GM18873 (cell line): ENCODE measurements around the gene TMEM72.
"Not testable (repeated sequence)": the region's sequence is repeated elsewhere in the genome, so short reads cannot be mapped to it uniquely, and the experiment has no call there.

Experiments used
- ATAC-seq: cut with Tn5 transposase; IDR thresholded peaks from one replicate; pipeline ENCODE4 v1.9.1; 2021; ENCODE audit warnings: mild to moderate bottlenecking, moderate library complexity, moderate number of reproducible peaks; ENCODE audit not compliant: unreplicated experiment, low FRiP score

TMEM72 gene

DNA sequence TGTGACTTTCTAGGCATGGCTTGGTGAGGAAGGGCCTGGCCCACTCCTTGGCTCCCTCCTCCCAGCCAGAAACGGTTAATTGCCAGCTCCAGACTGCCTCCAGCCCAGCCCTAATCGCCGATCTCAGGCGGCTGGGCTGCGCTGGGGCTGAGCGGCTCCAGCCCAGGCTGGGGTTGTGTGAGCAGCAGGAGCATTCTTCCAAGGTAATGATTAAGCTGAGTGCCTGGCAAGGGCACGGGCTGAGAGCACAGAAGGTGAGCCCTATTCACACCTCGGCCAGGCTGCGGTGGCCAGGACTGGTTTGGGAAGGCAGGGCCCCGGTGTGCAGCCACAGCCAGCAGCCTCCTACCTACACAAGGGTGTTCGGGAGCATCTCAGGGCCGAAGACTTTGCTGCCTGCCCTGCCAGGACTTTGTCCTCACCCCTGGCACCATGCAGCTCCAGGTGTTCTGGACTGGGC, at the start of gene TMEM72:
TMEM72 (plus strand) TSS at position 257 of the 460 bp plus-strand sequence; CDS start at position 433, 176 bp downstream.
- no peak for ATAC-seq

DNA sequence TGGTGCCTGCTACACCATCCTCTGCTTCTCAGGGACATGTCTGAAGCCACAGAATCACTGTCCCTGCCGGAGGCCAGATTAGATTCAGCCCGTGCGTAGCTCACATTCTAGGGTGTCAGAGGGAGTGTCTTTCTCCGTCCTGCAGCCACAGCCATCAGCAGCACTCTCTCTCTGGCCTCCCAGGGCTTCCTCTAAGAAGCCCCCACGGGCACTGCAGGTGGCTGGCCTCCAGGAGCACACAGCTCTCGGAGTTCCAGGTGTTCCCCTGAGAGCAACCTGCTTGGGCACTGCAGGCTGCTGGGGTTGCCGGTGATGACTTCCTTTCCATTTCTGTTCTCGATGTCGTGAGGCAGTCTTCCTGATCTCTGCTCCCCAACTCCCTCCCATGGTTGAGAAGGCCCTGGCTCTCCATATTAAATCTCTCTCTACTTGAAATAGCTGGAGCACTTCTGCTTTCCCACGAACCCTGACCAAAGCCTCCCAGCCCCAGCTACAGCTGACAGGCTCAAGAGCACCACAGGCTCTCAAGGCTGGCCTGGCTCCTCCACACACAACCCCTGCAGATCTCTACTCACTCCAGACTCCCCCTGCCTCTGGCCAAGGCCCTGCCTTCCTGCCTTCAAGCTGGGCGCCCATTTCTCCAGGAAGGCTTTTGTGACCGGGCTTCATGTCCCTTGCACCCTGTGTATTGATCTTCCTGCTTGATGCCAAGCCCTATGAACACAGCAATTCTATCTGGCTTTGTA, 49.0 kb upstream of the TMEM72 start:
- no peak for ATAC-seq

DNA sequence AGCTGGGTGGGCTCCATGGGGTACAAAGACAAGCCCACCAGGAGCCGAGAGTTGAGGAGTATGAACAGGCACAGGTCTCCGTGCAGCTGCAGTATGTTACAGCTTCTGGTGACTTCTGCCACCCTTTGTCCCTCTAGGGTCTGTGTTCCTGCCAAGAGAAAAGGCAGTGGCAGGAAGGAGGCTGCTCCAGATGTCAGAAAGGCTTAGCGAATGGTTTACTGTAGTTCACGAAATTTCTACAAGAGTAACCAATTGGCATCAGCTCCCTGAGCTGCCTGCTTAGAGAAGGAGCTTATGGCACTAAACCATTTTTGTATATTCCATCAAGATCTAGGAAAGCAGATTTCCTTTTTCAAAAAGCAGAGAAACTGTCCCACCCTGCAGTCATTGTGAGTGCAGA, 48.2 kb upstream of the TMEM72 start:
- ATAC-seq: no peak

DNA sequence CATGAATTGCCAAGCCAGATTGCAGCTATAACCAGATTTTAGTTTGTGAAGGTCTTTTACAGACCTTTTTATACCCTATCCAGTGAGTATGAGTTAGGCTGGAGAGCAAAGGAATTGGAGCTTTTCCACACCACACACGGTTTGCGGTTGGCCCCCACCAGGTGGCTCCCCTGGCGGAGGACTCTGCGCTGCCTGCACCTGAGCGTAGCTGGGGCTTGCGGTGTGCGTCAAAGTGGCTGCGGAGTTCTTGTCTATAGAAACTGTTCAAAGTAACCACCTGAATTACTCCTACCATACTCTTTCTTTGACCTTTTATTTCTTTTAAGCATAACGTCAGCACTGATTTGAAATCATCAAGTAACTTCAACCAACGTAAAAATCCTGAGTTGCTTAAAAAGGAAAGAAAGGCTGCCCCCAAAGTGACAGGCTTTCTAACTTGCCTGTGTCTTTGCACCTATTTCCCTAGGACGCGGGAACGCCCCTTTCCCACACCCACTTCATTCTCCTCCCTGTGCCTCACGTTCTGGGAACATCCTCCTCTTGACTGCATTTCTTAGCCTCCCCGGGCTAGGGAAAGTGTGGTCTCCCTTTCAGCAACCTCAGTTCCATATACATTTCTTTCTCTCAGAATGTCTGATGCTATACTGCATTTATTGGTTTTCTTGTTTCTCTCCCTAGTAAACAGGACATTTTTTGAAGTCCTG, 47.6 kb upstream of the TMEM72 start:
- no peak for ATAC-seq

DNA sequence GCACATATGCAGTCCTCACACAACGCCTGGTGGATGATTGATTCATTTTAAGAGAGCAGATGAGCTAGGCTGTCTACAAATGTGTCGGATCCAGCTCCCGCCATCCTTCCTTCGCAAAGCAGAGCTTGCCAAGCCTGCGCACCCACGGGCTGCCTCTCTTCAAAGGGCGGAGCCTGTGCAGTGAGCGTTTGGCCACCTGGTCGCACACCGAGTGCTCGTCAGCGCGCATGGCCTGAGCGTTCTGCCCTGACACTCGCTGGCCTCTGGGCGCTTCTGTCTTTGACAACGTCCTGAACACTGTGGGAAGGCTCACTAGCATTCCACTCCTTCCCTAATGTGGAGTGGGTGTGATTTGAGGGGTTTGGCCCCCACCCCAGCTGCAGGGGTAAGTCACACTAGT, 47.1 kb upstream of the TMEM72 start:
- no peak for ATAC-seq

DNA sequence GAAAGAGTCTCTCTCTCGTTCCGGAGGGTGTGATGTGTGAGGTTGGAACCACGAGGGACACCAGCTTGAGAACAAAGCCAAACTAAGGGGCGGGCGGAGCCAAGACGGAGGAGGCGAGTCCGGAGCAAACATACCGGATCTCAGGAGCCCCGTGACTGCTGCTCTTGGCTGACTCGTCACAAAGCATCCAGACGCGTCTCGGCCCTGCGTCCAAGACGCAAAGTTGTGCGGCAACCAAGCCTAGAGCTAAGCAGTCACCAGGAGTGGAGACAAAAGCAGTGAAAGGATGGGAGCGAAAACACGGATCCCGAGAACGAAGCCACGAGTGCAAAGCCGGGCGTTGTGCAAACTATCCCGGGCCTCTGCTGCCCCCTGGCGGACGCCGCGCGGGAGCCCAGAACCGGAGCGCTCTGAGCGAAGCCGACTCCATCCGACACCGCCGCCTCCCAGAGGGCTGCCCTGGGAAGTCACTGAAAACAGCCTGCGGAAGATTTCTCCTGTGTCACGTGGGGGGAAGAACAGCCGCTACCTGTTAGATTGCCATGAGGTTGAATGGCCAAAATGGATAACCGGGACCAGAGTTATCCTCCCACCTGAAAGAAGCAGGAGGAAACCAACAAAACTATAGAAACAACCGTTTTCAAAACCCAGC, 46.4 kb upstream of the TMEM72 start:
- ATAC-seq: no peak

DNA sequence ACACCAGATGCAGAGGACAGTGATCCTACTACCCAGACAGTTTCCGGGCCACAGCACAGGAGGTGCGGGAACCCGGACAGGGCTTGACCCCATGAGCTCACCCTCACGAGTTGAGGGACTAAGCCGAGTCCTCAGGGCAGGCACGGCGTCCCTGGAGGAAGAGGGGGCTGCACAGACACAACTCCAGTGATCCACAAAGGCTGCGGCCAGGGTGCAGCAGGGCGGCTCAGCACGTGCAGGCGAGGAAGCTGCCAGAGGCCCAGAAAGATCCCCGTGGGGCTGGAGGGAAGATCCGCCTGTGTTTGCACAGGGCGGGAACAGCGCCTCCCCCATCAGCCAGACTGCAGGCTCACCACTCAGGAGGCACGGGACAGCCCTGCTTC, 45.9 kb upstream of the TMEM72 start:
- no peak for ATAC-seq

DNA sequence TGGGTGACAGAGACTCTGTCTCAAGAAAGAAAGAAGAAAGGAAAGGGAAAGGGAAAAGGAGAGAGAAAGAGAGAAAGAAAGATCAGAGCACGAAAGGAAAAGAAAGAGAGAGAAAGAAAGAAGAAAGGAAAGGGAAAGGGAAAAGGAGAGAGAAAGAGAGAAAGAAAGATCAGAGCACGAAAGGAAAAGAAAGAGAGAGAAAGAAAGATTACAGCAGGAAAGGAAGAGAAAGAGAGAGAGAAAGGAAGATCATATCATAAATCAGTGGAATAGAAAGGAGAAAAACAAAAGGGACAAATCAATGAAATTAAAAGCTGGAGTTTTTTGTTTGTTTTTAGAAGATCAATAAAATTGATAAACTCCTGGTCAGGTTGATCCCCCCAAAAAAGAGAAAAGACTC, 44.8 kb upstream of the TMEM72 start:
- not testable (repeated sequence) for ATAC-seq

DNA sequence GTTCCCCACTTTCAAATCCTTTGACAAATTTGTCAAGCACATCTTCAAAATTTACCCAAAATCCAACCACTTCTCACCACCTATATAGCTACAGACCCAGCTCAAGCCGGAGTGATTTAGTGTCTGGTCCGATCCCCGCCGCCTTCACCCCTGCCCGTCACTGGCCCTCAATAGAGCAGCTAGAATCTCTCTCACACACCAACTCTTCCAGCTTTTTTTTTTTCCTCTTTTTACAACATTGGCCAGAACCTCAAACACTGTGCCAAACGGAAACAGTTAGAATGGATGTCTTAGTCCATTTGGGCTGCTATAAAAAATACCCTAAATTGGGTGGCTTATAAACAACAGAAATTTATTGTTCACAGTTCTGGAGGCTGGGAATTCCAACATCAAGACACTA, 41.1 kb upstream of the TMEM72 start:
- no peak for ATAC-seq

DNA sequence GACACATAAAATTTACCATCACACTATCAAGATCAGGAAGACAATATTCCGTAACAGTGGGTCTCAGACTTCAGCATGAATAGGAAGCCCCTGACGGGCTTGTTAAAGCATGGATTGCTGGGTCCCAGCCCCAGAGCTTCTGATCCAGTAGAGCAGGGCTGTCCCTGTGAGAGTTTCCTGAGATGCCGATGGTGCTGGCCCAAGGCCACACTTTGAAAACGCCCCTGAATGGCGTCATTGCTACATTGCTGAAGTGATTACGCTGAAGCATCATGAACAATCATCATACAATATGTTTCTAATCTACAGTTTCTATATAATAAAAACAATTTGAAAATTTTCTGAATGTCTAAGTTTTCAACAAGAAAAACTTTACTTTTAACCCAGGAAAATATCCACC, 38.0 kb upstream of the TMEM72 start:
- ATAC-seq: no peak

DNA sequence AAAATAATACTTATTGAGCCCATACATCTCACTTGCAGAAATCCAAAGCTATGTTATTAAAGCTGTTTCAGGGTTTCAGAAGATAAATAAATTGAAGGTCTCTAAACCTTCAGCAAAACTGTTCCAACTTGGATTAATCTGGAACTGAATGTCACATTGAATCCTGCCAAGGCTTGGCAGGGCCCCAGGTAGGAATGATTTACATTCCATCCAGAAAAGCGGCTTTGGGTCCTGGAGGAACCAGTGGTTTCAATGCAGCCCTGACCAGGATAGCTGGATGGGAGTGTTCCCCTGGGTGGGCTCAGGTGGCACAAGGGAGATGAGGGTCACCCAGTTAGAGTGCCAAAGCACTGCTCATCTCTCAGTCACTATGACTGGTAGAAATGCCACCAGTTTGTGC, 37.0 kb upstream of the TMEM72 start:
- ATAC-seq: no peak

DNA sequence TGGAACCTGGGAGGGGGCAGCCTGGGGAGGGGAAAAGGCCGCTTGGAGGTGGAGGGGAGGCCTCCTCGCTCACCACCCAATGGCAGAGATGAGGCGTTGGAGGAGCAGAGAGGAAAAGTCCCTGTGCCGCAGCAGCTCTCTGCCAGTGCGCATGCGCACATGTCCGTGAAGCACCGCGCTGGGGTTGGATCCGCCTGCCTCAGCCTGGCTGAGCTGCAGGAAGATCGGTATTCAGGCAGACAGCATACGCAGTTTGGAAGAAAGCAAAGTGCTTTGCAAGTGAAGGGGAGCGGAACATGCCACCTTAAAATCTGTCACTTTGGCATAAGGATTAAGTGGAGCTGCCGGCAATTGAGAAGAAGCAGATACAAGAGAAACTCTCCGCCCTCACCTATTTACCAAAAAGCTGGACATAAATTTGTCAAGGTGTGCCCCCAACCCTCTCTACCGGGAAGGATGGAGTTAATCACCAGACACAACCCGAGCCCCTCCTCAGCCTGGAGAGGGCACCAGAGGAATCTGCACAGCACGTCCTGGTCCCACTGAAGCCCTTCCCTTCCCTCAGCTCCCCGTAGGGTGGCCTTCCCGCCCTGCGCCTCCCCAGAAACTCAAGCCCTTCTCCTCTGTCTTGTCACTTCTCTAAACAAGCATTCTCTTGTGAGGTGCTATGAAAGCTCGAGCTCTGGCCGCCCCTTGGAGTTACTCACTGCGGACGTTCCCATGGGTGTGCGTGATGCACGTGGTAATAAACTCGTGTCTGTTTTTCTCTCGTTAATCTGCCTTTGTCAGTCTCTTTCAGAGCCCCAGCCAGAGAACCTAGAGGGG, 32.2 kb upstream of the TMEM72 start:
- ATAC-seq: peak; percentile 71

DNA sequence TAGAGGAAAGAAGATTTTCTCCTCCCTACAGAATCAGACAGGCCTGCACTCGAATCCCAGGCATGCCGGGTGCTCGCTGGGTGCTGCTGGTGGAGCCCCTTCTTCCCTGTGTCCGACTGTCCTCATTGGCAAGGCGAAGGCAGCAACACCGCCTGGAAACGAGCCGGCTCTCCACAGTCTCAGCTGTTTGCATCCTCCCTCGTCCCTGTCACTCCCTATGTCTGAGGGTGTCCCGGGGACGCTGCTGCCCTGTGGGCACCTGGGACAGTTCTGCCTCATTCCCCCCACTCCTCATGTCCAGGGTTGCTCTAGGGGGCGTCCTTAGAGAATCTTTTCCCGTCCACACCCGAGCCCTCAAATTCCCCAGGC, 31.6 kb upstream of the TMEM72 start:
- no peak for ATAC-seq

DNA sequence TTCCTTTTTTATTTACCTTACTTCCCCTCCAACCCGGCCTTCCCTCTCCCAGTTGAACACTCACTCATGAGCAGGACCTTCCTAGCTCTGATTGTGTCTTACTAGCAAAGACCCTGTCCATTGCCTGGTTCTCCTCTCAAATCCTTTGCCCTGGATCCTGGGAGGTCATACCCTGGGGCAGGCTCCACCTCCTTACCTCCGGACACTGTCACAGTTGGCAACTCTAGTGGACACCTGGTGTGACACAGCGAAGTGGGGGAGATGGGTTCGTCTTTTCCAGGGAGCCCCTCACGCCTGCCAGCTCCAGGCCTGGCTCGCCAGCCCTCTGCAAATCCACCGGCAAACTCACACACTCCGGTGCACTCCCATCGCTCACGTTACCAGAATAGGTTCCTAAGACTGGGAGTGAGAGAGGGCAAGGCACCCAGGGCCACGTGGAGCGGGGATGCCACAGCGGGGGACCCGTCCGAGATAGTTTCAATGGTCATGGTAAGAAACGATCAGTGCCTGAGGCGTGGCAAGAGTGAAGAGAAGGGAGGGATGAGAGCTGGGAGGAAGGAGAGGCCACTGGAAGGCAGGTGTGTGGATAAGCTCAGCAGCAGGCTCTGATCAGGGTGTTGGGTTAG, 30.9 kb upstream of the TMEM72 start:
- no peak for ATAC-seq

DNA sequence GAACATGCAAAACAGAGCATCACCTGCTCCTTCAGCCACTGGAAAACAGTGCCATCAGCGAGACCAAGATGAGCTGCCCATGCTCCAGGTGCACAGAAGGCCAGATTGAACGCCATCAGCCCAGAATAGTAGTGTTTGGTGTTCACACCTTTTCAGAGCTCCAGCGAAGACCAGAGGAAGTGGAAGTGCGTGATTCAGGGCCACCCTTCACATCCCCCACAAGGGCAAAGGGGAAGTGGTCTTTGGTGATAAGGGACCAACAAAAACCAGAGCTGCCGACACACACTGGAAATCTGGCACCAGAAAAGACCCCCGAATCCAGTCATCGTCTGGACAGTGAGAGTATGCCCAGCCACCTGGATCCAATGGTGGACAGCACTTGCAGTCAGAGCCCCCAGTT, 29.5 kb upstream of the TMEM72 start:
- ATAC-seq: no peak

DNA sequence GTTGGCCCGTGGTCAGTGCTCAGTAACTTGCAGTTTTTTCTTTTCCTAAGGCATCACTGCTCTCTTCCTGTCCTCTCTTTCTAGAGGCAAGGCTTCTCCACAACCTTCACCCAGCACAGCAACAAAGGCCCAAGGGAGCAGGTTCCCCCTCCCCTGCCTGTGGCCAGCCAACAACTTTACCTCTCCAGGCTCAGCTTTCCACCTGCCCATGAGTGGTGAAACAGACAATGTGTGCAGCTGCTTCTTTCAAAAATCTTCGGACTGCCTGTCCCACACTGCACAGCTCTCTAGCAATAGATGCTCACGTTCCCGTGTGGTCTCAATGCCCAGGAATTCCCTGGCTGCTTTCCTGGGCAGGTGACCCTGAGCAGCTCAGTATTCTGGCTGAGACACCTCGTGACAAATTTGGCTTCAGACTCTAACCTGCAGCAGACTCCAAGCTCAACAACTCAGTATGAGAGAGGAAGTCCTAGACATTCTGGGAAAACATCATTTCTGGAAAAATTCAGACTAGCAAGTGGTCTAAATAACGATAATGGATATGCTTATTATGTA, 28.9 kb upstream of the TMEM72 start:
- no peak for ATAC-seq

DNA sequence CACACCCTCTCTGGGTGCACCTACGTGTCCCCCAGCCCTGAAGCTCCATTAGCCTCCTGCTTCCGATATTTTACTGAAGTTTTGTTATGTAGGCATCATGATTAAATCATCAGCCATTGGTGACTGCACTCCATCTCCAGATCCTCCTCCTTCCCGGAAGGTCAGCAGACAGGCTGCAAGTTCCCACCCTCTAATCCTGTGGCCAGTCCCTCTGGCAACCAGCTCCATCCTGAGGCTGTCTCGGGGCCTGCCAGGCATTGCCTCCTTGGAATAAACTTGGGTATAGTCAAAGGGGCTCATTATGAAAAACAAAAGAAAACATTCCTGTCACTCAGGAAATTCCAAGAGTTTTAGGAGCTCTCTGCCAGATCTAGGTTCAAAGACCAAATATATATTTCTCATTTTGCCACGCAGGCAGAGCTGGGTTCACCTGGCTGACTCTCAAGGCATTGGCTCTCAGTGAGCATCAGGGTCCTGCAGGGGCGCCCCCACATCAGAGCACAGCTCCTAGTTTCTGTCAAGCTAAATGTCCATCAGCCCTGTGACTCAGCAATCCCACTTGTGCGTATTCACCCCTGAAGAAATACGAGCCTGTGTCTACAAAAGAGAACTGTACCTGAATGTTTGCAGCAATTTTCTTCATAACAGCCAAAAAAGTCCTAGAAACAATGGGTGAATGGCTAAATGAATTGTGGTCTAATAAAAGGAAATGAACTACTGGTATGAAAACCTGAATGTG, 27.4 kb upstream of the TMEM72 start:
- no peak for ATAC-seq

DNA sequence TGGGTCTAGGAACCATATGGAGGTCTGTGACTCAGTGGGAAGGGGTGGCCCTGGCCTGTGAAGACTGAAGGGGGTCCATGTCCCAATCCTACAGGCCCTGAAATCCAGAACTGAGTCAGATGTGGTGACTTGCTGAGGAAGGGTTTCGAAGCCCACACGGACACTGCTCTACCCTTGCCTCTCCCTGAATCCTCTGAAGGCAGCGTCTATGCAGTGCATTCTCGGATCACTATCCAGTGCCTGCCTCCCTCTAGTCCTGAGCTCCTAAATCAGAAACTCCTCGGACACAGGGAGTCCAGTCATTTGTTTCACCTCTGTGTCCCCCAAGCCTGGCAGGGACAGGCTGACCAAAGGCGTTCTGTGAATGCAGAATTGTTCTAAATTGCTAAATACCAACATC, 25.4 kb upstream of the TMEM72 start:
- no peak for ATAC-seq

DNA sequence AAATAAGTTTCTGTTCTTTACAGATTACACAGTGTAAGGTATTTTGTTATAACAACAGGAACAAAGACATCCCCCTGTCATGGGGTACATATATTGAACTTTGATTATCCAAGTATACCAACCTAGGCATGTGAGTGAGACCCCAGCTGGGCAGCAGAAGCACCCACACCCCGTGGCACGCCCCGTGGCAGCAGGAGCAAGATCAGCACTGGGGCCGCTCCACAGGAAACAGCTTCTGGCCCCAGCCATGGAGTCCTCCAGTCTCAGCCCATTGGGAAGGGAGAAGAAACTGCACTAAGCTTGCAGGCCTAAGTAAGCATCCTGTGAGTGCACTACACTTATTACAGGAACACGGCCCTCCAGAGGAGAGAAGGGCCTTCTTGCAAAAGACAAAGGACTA, 24.2 kb upstream of the TMEM72 start:
- ATAC-seq: no peak
